ENCODE results near the gene FHOD1. TPM values are rescaled to one million over a fixed set of nuclear protein-coding genes. Genes with fewer than 3 reads are reported as not detected.
A peak's percentile ranks its signal among the peaks of the same experiment; 100 is the strongest.

The FHOD1 gene
- total and polyA plus RNA-seq, 2 of the 13 experiments (the other 11 are each of a cell fraction or from before 2014, with no cell fraction given) = 20.0 to 20.8 TPM

- no peak for TF ChIP-seq GABPA (IDR thresholded peaks at IDR 0.05; ENCODE audit: low read depth, low read length)
- no peak for TF ChIP-seq GABPA (CRISPR knock-in tag; IDR thresholded peaks at IDR 0.05; ENCODE audit: low read depth)
- TF ChIP-seq TCF7L2 (IDR thresholded peaks at IDR 0.05; ENCODE audit: low read depth, low read length) = no peak
- no peak; the same call in 1 of the 2 replicates for TF ChIP-seq ZNF713 (CRISPR knock-in tag; IDR thresholded peaks at IDR 0.05)
- no peak for TF ChIP-seq ZUFSP (CRISPR knock-in tag; IDR thresholded peaks at IDR 0.05; ENCODE audit: borderline replicate concordance)
- TF ChIP-seq ZNF567 (CRISPR knock-in tag; IDR thresholded peaks at IDR 0.05; ENCODE audit: borderline replicate concordance) = peak; percentile 97
- no peak for TF ChIP-seq TCF7 (IDR thresholded peaks at IDR 0.05; ENCODE audit: low read depth)
- no peak for TF ChIP-seq ZNF597 (CRISPR knock-in tag; IDR thresholded peaks at IDR 0.05)
- no peak; the same call in 1 of the 2 replicates for TF ChIP-seq ZZZ3 (CRISPR knock-in tag; IDR thresholded peaks at IDR 0.05; ENCODE audit: borderline replicate concordance)
- peak; percentile 81; the same call in 1 of the 2 replicates for TF ChIP-seq ARID2 (CRISPR knock-in tag; IDR thresholded peaks at IDR 0.05; ENCODE audit: borderline replicate concordance)
- no peak for TF ChIP-seq ZNF20 (CRISPR knock-in tag; IDR thresholded peaks at IDR 0.05)
- TF ChIP-seq ZBTB37 (CRISPR knock-in tag; IDR thresholded peaks at IDR 0.05) = no peak
- peak; percentile 82 for TF ChIP-seq RXRA (CRISPR knock-in tag; IDR thresholded peaks at IDR 0.05)
- TF ChIP-seq TOPORS (CRISPR knock-in tag; IDR thresholded peaks at IDR 0.05) = peak; percentile 47; the same call in 1 of the 2 replicates
- TF ChIP-seq TRIM24 (CRISPR knock-in tag; IDR thresholded peaks at IDR 0.05) = no peak
- TF ChIP-seq ZNF639 (CRISPR knock-in tag; conservative IDR thresholded peaks at IDR 0.05) = peak; percentile 97
- TF ChIP-seq FOXO4 (CRISPR knock-in tag; conservative IDR thresholded peaks at IDR 0.05) = no peak
- no peak for TF ChIP-seq SMARCC2 (IDR thresholded peaks at IDR 0.05)
- TF ChIP-seq ADNP (CRISPR knock-in tag; IDR thresholded peaks at IDR 0.05) = no peak
- TF ChIP-seq HNF4A (CRISPR knock-in tag; IDR thresholded peaks at IDR 0.05) = no peak
- TF ChIP-seq ZNF850 (CRISPR knock-in tag; conservative IDR thresholded peaks at IDR 0.05) = no peak
- TF ChIP-seq HBP1 (CRISPR knock-in tag; IDR thresholded peaks at IDR 0.05; ENCODE audit: low read depth) = peak; percentile 96; the same call in 1 of the 2 replicates
These were observed 63.4 kb downstream of the FHOD1 start, which contains the start of gene MATCAP1 (continued) for GRCh38 chr16:67183627-67184452.
